IMR-90 (cell line): ENCODE measurements around the gene LRRC4C. TPM values are rescaled to one million over a fixed set of nuclear protein-coding genes. Genes with fewer than 3 reads are reported as not detected.

Source experiments
- ATAC-seq: fragments of 200-7000 bp; cut with Tn5 transposase; 2 replicates; pipeline ENCODE4 v1.9.1; 2020; ENCODE audit warnings: low read depth, mild to moderate bottlenecking, moderate library complexity
- BruUV-seq: library from RNA; stranded (reverse); fragments of 400-500 nt; replicated peaks from 2 replicates; lab custom pipeline; 2021; lab: Mats Ljungman, UMichigan
- CTCF ChIA-PET: fragments of 300-600 bp; formaldehyde crosslinking; extraction: SDS; loops from one replicate; lab custom pipeline; 2021; ENCODE audit warnings: antibody characterized with exemption; lab: Yijun Ruan, JAX
- POLR2A ChIA-PET: fragments of 300-600 bp; sonication (Branson Sonifier 250); formaldehyde crosslinking; loops from one replicate; lab custom pipeline; 2022; ENCODE audit warnings: antibody characterized with exemption; ENCODE audit not compliant: unreplicated experiment; lab: Charles Lee
- DNase-seq: peaks from one replicate; pipeline ENCODE4 v3.0.0; 2013
- H2AFZ ChIP-seq: replicated peaks from 2 replicates; pipeline ENCODE3; 2013; ENCODE audit warnings: low read length, mild to moderate bottlenecking; ENCODE audit not compliant: poor library complexity
- H2AK5ac ChIP-seq: 2 replicates; pipeline ENCODE4 v1.6.1; 2013; ENCODE audit warnings: low read depth, low read length, inconsistent platforms
- H2AK9ac ChIP-seq: replicated peaks from 2 replicates; pipeline ENCODE3; 2013; ENCODE audit warnings: mild to moderate bottlenecking, low read depth, low read length, moderate library complexity; ENCODE audit not compliant: poor library complexity
- H2BK120ac ChIP-seq: 2 replicates; pipeline ENCODE4 v1.6.1; 2013; ENCODE audit warnings: low read depth, low read length, inconsistent platforms
- H2BK15ac ChIP-seq: 3 replicates; pipeline ENCODE4 v1.6.1; 2013; ENCODE audit warnings: low read depth, low read length, inconsistent platforms
- H2BK20ac ChIP-seq: 2 replicates; pipeline ENCODE4 v1.6.1; 2013; ENCODE audit warnings: low read depth, mild to moderate bottlenecking, inconsistent platforms, low read length, moderate library complexity
- H2BK5ac ChIP-seq: 2 replicates; pipeline ENCODE4 v1.6.1; 2013; ENCODE audit warnings: mild to moderate bottlenecking, low read depth, low read length, inconsistent platforms; ENCODE audit not compliant: poor library complexity, severe bottlenecking
- H3K14ac ChIP-seq: replicated peaks from 2 replicates; pipeline ENCODE4 v1.6.1; 2013; ENCODE audit warnings: low read depth, low read length, inconsistent platforms
- H3K18ac ChIP-seq: 2 replicates; pipeline ENCODE4 v1.6.1; 2013; ENCODE audit warnings: low read depth, low read length, control low read depth
- H3K23ac ChIP-seq: 2 replicates; pipeline ENCODE4 v1.6.1; 2013; ENCODE audit warnings: low read depth, low read length, inconsistent platforms
- H3K27ac ChIP-seq: 2 replicates; pipeline ENCODE4 v1.5.1; 2013; ENCODE audit warnings: mild to moderate bottlenecking, control low read depth, low read length; ENCODE audit not compliant: insufficient read depth
- H3K27me3 ChIP-seq: 2 replicates; pipeline ENCODE4 v1.6.1; 2013; ENCODE audit warnings: low read length; ENCODE audit not compliant: control insufficient read depth, insufficient read depth
- H3K36me3 ChIP-seq: 2 replicates; pipeline ENCODE4 v1.6.1; 2013; ENCODE audit warnings: low read length, mixed read lengths; ENCODE audit not compliant: control insufficient read depth, insufficient read depth
- H3K4ac ChIP-seq: 2 replicates; pipeline ENCODE4 v1.6.1; 2013; ENCODE audit warnings: low read depth, low read length, inconsistent platforms
- H3K4me1 ChIP-seq: 2 replicates; pipeline ENCODE4 v1.6.1; 2013; ENCODE audit warnings: low read length, mixed read lengths; ENCODE audit not compliant: control insufficient read depth, insufficient read depth
- H3K4me2 ChIP-seq: 2 replicates; pipeline ENCODE4 v1.6.1; 2013; ENCODE audit warnings: low read depth, mild to moderate bottlenecking, control low read depth, low read length, moderate library complexity
- H3K4me3 ChIP-seq: 2 replicates; pipeline ENCODE4 v1.5.1; 2013; ENCODE audit warnings: low read depth, mild to moderate bottlenecking, control low read depth, low read length, moderate library complexity; ENCODE audit not compliant: insufficient read depth
- H3K56ac ChIP-seq: 2 replicates; pipeline ENCODE4 v1.6.1; 2013; ENCODE audit warnings: low read length, inconsistent platforms; ENCODE audit not compliant: insufficient read depth; ENCODE audit errors: extremely low read depth
- H3K79me1 ChIP-seq, 2 experiments: 2 replicates each; pipeline ENCODE4 v1.6.1; 2013; ENCODE audit warnings: low read length in 2 of 2, inconsistent platforms in 1 of 2, low read depth in 1 of 2
- H3K9ac ChIP-seq: 2 replicates; pipeline ENCODE4 v1.6.1; 2013; ENCODE audit warnings: low read depth, low read length, control low read depth
- H3K9me1 ChIP-seq: 2 replicates; pipeline ENCODE4 v1.6.1; 2013; ENCODE audit warnings: low read length, inconsistent platforms; ENCODE audit not compliant: insufficient read depth
- H3K9me3 ChIP-seq: 2 replicates; pipeline ENCODE4 v1.6.1; 2013; ENCODE audit warnings: low read length; ENCODE audit not compliant: control insufficient read depth, insufficient read depth
- H4K20me1 ChIP-seq: 2 replicates; pipeline ENCODE4 v1.6.1; 2013; ENCODE audit warnings: low read length, inconsistent platforms; ENCODE audit not compliant: insufficient read depth
- H4K5ac ChIP-seq: 2 replicates; pipeline ENCODE4 v1.6.1; 2013; ENCODE audit warnings: mild to moderate bottlenecking, low read depth, low read length, control low read depth
- H4K8ac ChIP-seq, 2 experiments: 2 replicates each; pipeline ENCODE4 v1.6.1; 2013; ENCODE audit warnings: low read depth in 2 of 2, low read length in 2 of 2, control low read depth in 1 of 2, inconsistent platforms in 1 of 2
- H4K91ac ChIP-seq: 2 replicates; pipeline ENCODE4 v1.6.1; 2013; ENCODE audit warnings: low read depth, low read length, inconsistent platforms; ENCODE audit not compliant: insufficient read depth
- BHLHE40 ChIP-seq: fragments of 150-350 bp; IDR thresholded peaks from 2 replicates; pipeline ENCODE4 v1.6.1; 2016; ENCODE audit warnings: mild to moderate bottlenecking, low read depth, low read length
- CEBPB ChIP-seq: IDR thresholded peaks from 2 replicates; pipeline ENCODE4 v1.6.1; 2012; ENCODE audit warnings: low read depth, low read length, improper control_type of control experiment
- CHD1 ChIP-seq: IDR thresholded peaks from 2 replicates; pipeline ENCODE4 v1.6.1; 2012; ENCODE audit warnings: low read depth, low read length, improper control_type of control experiment
- FOS ChIP-seq: fragments of 150-350 bp; IDR thresholded peaks from 2 replicates; pipeline ENCODE4 v1.6.1; 2016; ENCODE audit warnings: low read depth, low read length
- MAFK ChIP-seq: IDR thresholded peaks from 2 replicates; pipeline ENCODE4 v1.6.1; 2012; ENCODE audit warnings: low read depth, low read length, improper control_type of control experiment
- MAZ ChIP-seq: IDR thresholded peaks from 2 replicates; pipeline ENCODE4 v1.6.1; 2012; ENCODE audit warnings: low read depth, mild to moderate bottlenecking, low read length, improper control_type of control experiment, moderate library complexity, borderline replicate concordance
- MXI1 ChIP-seq: IDR thresholded peaks from 2 replicates; pipeline ENCODE4 v1.6.1; 2012; ENCODE audit warnings: low read depth, mild to moderate bottlenecking, low read length, moderate library complexity, borderline replicate concordance
- NFE2L2 ChIP-seq: fragments of 150-350 bp; IDR thresholded peaks from 2 replicates; pipeline ENCODE4 v1.6.1; 2016; ENCODE audit warnings: low read depth, mild to moderate bottlenecking, low read length
- POLR2A ChIP-seq: IDR thresholded peaks from 2 replicates; pipeline ENCODE4 v1.6.1; 2012; ENCODE audit warnings: mild to moderate bottlenecking, low read depth, low read length
- RAD21 ChIP-seq: IDR thresholded peaks from 2 replicates; pipeline ENCODE4 v1.6.1; 2012; ENCODE audit warnings: low read length, improper control_type of control experiment
- RCOR1 ChIP-seq: IDR thresholded peaks from 2 replicates; pipeline ENCODE4 v1.6.1; 2012; ENCODE audit warnings: mild to moderate bottlenecking, low read length, improper control_type of control experiment; ENCODE audit not compliant: insufficient replicate concordance
- RFX5 ChIP-seq: IDR thresholded peaks from 2 replicates; pipeline ENCODE4 v1.8.0; 2012; ENCODE audit warnings: low read depth, mild to moderate bottlenecking, low read length, moderate library complexity
- SMC3 ChIP-seq: fragments of 150-350 bp; IDR thresholded peaks from 2 replicates; pipeline ENCODE4 v1.6.1; 2016; ENCODE audit warnings: low read depth, mild to moderate bottlenecking, antibody characterized with exemption, low read length, moderate library complexity
- WGBS, 2 experiments: methylation state at CpG; one replicate each; pipeline versions ENCODE4 v1.1.5 to v1.1.7; 2013; ENCODE audit warnings: missing lambda C conversion rate in 2 of 2; ENCODE audit not compliant: insufficient read length in 1 of 2; ENCODE audit errors: extremely low coverage in 2 of 2; 5-methylcytosine and 5-hydroxymethylcytosine counted together
- dilution Hi-C: fragments of 300-500 bp; cut with HindIII; formaldehyde crosslinking; loops from one replicate; pipeline ENCODE4 v1.14.3; 2018; ENCODE audit warnings: low sequenced_read_pairs; ENCODE audit not compliant: unreplicated experiment
- in situ Hi-C: fragments of 300-500 bp; cut with MboI; formaldehyde crosslinking; loops from 3 replicates; pipeline ENCODE4 v1.14.3; 2019; ENCODE audit warnings: low sequenced_read_pairs, inconsistent platforms, mixed read lengths
- intact Hi-C: fragments of 100-400 bp; cut with micrococcal nuclease; formaldehyde crosslinking; loops from 2 replicates; pipeline ENCODE4 v1.10.0; 2022
- polyA plus RNA-seq, 3 experiments: library from polyadenylated mRNA; depleted of rRNA; stranded (reverse); fragments of >200 nt; gene quantifications; 2 replicates each; pipeline ENCODE4 v1.2.3, GENCODE V29; 2012; ENCODE audit warnings: low replicate concordance in 1 of 3
- total RNA-seq: library from RNA; depleted of rRNA; stranded (reverse); fragments of >200 nt; gene quantifications from 2 replicates; pipeline ENCODE4 v1.2.3, GENCODE V29; 2012
- TF ChIP-seq, protein P1 (sequence below): fragments of 150-350 bp; IDR thresholded peaks from 2 replicates; pipeline ENCODE4 v1.6.1; 2016; ENCODE audit warnings: low read depth, mild to moderate bottlenecking, low read length, moderate library complexity, borderline replicate concordance
- TF ChIP-seq, protein P2 (sequence below): conservative IDR thresholded peaks from 2 replicates; pipeline ENCODE4 v1.5.1; 2012; ENCODE audit warnings: mild to moderate bottlenecking, low read depth, low read length, improper control_type of control experiment
- TF ChIP-seq, protein P3 (sequence below): fragments of 150-350 bp; IDR thresholded peaks from 2 replicates; pipeline ENCODE4 v1.6.1; 2017; ENCODE audit warnings: mild to moderate bottlenecking, antibody characterized with exemption, low read length, low read depth

Gene LRRC4C
- total and polyA plus RNA-seq, 2 of the 4 experiments (the other 2 are of a cell fraction): under 0.01 to 0.03 TPM

DNA sequence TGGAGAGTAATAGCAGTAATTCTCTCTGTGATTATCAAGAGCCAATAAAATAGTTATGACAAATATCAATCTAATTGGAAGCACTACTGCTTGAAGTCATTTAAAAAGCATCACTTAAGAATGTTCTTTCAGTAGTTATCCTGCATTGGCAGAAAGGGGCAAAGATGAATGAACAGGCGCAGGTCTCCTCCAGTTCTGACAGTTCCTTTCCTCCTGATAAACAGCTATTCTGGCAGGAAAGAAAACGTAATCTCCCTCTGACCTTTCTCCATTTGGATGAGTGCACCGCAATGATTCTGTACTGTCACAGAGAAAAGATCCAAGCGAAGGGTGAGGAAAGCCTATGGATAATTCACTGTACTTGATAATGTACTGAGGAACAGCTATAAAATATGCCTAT is 521.5 kb downstream of the LRRC4C start:
- ChIA-PET POLR2A (no interaction called here), CTCF (no interaction called here)
- WGBS, 2 experiments: no CpG with 5 or more reads among the region's 4 CpGs
- no peak overlapping the region for H4K8ac ChIP-seq
- H3K18ac ChIP-seq: no peak overlapping the region
- H2AK5ac ChIP-seq: no peak overlapping the region
- H3K4me2 ChIP-seq: no peak overlapping the region
- no peak overlapping the region for H3K56ac ChIP-seq
- H3K4me3 ChIP-seq: no peak overlapping the region
- H3K4me1 ChIP-seq: no peaks in the 10 kb centered on the region
- ATAC-seq (no peak), DNase-seq (no peak)
- no peak overlapping the region for H3K4ac ChIP-seq
- no peaks in the 10 kb centered on the region for H4K20me1 ChIP-seq
- TF ChIP-seq POLR2A (no peak), CEBPB (no peak), MAFK (no peak), MAZ (no peak), MXI1 (no peak), BHLHE40 (no peak), FOS (no peak), SMC3 (no peak), RCOR1 (no peak), RAD21 (no peak), CHD1 (no peak), RFX5 (no peak), NFE2L2 (no peak)
- TF ChIP-seq, protein P1, sequence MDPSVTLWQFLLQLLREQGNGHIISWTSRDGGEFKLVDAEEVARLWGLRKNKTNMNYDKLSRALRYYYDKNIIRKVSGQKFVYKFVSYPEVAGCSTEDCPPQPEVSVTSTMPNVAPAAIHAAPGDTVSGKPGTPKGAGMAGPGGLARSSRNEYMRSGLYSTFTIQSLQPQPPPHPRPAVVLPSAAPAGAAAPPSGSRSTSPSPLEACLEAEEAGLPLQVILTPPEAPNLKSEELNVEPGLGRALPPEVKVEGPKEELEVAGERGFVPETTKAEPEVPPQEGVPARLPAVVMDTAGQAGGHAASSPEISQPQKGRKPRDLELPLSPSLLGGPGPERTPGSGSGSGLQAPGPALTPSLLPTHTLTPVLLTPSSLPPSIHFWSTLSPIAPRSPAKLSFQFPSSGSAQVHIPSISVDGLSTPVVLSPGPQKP: no peak
- TF ChIP-seq, protein P2, sequence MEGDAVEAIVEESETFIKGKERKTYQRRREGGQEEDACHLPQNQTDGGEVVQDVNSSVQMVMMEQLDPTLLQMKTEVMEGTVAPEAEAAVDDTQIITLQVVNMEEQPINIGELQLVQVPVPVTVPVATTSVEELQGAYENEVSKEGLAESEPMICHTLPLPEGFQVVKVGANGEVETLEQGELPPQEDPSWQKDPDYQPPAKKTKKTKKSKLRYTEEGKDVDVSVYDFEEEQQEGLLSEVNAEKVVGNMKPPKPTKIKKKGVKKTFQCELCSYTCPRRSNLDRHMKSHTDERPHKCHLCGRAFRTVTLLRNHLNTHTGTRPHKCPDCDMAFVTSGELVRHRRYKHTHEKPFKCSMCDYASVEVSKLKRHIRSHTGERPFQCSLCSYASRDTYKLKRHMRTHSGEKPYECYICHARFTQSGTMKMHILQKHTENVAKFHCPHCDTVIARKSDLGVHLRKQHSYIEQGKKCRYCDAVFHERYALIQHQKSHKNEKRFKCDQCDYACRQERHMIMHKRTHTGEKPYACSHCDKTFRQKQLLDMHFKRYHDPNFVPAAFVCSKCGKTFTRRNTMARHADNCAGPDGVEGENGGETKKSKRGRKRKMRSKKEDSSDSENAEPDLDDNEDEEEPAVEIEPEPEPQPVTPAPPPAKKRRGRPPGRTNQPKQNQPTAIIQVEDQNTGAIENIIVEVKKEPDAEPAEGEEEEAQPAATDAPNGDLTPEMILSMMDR: no peak
- TF ChIP-seq, protein P3, sequence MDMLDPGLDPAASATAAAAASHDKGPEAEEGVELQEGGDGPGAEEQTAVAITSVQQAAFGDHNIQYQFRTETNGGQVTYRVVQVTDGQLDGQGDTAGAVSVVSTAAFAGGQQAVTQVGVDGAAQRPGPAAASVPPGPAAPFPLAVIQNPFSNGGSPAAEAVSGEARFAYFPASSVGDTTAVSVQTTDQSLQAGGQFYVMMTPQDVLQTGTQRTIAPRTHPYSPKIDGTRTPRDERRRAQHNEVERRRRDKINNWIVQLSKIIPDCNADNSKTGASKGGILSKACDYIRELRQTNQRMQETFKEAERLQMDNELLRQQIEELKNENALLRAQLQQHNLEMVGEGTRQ: no peak
- dilution Hi-C loops: no loop called here
- H3K9me1 ChIP-seq: no peaks in the 10 kb centered on the region
- H2BK20ac ChIP-seq: no peak overlapping the region
- H3K27ac ChIP-seq: no peak overlapping the region
- in situ Hi-C loops: no loop called here
- H2AK9ac ChIP-seq: no peak overlapping the region
- H2BK15ac ChIP-seq: no peak overlapping the region
- intact Hi-C loops: no loop called here
- no peak overlapping the region for H2BK120ac ChIP-seq
- no peaks in the 10 kb centered on the region for H3K79me1 ChIP-seq
- H3K9me3 ChIP-seq: no peaks in the 10 kb centered on the region; the same call in 1 of the 2 replicates
- H3K14ac ChIP-seq: no peak overlapping the region
- no peaks in the 10 kb centered on the region for H3K36me3 ChIP-seq
- H2AFZ ChIP-seq: no peak overlapping the region
- H4K5ac ChIP-seq: no peak overlapping the region
- H3K27me3 ChIP-seq: no peaks in the 10 kb centered on the region
- H2BK5ac ChIP-seq: no peak overlapping the region
- no peak overlapping the region for H3K9ac ChIP-seq
- no peak overlapping the region for H4K91ac ChIP-seq
- H3K23ac ChIP-seq: no peak overlapping the region
- BruUV-seq: no TSS peak
